NCI-H146 treated with DMSO at 0.1 percent for 48 hours (cell line): Measurements from ENCODE around the gene LDLRAD4.
"Not testable (repeated sequence)": the region's sequence is repeated elsewhere in the genome, so short reads cannot be mapped to it uniquely, and the experiment has no call there.

ENCODE experiments used
- DNase-seq: peaks from one replicate; lab custom pipeline; 2025; ENCODE audit not compliant: unreplicated experiment; lab: John Stamatoyannopoulos, UW

Gene LDLRAD4

DNA sequence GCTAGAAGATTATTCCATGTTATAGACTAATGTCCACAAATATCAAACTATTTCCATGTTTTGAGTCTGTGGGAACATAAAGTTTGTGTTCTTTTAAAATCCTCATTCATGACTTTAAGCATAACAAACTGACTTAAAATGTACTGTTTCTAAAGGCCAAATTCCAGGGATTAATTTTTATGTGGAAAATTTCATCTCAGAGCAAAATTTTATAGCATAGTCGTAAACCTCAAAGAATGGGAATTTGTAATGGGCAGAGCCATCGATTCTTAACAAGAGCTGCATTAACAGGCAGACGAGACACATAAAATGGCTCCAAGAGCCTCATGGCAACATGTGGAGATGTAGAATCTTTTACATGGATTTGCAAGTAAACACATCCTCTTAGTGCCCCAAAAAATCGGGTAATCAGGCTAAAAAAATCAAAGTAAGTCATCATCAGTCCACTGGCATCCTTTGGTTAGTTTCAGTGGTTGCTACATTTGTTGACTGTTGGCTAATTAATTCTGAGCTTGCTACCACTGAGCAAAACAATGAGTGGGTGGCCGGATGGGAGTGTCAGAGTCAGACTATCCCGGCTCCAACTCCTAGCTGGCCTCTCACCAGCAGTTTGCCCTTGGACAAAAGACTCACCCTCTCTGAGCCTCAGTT is 388.2 kb downstream of the LDLRAD4 start:
- DNase-seq, result no peak

DNA sequence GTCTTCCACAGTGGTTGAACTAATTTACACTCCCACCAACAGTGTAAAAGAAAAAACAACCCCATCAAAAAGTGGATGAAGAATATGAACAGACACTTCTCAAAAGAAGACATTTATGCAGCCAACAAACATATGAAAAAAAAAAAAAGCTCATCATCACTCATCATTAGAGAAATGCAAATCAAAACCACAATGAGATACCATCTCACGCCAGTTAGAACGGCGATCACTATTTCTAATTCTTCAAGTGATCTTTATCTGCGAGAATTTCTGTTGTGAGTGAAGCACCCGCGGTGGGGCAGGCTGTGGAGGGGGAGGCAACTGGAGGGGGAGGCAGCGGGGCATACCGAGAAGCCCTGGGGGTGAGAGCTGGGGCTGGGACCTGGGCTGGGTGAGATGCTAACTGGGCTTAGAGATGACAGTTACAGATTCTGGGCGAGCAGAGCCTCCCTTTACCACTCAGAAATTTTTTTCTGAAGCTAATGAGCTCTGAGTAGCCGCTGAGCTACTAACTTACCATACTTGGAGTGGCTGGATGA is 389.5 kb downstream of the LDLRAD4 start:
- not testable (repeated sequence) for DNase-seq

DNA sequence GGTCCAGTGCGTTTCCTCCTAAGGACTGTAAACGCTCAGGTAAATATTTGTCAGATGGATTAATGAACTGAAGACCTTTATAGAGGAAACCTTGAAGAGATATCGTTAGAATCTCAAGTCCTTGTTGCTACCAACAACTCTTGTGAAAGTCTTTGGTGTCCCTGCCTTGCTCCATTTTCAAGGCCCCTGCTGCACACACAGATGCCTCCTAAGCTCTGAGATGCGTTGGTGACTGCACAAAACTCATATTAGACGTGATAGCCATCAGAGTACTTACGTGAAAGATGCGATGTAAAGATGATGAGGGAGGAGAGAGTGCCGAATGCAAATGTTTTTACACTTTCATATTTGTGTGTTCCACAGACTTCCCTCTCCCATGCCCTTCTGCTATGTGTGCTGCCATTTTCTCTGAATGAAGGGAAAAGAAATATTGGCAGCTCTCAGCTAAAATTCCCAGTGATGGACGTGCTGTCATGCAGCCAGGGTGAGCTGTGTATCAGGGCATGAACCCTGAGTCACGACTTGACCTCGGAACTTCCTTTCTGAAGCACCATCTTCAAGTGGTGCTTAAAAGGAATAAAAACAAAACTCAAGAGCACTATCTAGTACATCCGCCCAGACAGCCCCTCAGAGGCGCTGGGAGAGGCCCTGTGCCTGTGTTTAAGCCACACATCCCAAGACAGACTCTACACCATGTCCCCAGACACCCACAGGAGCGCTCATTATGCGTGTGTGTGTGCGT is 390.4 kb downstream of the LDLRAD4 start:
- DNase-seq, result no peak

DNA sequence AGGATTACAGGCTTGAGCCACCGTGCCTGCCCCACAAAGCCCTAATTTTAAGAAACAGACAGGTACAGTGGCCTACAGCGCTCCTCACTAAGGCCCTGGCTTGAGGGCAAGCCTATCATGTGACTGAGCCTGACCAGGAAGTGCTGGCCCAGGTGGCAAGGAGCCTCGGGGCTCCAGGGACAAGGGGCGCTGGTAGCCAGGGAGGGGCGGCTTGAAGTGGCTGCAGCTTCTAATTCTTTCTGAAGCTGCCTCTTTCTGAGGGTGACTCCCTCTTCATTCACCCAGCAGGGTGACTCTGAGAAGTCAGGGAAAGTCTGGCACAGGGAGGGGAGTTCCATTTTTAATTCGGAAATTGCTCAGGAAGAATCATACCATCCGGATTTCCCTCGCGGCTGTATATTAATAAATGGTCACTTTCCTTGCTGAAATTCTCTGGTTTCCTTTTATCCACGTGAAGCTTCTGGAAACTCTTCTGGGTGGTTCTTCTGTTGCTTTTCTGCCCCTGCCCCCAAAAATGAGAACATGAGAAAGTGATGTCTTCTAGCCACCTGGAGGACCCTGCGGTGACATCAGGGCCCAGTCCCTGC is 392.1 kb downstream of the LDLRAD4 start:
- DNase-seq, result no peak

DNA sequence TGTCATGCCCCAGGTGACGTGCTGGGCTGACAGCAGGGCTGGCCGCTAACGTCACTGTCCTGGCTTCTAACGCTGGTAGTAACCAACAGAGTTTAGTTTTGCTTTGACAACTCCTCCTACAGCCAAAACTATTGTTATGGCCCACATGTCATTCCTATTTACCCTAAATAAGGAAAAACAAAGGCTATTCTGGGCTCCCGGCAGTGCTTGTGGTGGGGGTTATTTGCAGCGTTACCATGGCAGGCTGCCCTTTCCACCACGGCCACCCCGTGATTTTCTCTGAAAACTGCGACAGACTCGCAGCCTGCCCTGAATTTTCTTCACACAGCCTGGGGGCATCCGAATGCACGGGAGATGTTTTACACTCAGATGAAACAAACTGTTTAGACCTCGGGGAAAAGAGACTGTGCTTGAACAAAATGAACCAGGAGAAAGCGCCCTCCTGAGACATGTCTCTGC is 392.6 kb downstream of the LDLRAD4 start:
- no peak for DNase-seq

DNA sequence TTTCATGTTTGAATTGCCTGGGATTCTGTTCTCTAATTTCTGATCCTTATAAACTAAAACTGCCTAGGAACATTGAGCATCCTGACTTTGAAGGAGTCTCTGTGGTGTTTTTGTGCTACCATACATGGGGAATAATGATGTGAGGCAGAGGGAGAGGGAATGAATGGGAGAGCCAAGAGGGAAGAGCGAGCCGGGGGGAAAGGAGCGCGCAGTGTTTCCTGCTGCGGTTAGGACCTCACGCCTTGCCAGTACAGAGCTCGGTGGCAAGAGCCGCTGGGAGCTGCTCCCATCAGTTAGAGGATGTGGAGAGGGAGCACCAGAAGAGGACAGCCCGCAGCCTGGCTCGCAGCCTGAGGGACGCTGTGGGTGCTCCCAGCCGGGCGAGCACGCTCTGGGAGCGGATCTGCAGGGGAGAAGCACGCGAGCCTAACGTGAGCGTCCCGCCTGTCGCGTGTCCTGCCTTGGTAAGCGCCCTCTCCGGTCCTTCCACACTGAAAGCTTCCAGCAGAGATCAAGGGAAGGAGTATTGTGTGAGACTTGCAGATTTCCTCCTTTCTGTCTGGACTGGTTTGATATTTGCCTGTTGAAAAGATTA is 393.1 kb downstream of the LDLRAD4 start:
- no peak for DNase-seq

DNA sequence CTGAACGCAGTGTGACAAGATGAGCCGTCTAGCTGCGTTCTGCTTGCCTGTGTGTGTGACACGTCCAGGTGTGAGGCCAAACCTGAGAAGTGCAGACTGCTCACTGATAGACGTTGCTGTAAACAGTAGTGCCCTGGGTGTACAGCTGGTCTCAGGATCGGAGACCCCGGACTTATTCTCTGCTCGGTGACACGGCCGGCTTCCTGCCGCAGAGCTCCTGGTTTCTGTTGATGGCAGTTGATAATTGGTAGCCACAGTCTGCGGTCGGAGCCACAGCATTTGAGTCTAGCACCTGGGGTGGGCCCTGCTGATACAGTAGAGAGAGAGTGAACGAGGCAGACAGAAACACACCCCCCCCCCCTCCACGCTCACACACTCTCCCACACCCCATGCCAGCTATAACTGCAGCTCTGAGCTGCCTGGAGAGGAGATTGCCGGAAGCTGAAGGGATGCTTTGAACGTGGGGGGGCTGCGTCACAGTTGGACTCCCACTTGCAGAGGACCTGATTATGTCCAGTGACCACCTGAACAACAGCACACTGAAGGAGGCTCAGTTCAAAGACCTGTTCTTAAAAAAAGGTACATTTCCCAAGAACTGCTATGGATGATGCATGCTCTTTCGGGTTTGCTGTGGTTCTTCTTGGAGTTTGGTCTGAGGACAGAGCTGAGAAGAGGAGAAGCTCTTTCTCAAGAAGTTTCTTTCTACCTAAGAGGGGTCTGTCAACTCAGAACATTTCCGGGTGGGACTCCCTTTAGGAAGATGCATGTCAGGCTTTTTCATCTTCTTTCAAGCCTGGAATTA is 393.8 kb downstream of the LDLRAD4 start:
- no peak for DNase-seq

DNA sequence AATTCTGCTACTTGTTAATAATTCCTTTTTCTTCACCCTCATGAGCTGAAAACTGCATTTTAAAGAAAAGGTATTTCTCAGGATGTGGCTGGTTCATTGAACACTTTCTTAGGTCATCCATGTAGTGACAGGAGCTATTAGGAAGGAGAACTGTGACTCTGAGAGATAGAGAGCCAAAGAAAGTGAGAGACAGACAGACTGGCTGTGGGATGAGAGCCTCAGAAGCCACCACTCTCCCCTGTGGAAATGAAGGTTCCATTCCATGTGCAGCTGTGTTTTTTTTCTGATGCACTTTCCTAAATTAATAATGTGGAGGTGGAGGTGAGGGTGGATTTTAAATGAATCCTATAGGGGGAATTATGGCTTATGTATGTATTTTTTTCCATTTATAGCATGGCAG is 394.5 kb downstream of the LDLRAD4 start:
- DNase-seq, result no peak

DNA sequence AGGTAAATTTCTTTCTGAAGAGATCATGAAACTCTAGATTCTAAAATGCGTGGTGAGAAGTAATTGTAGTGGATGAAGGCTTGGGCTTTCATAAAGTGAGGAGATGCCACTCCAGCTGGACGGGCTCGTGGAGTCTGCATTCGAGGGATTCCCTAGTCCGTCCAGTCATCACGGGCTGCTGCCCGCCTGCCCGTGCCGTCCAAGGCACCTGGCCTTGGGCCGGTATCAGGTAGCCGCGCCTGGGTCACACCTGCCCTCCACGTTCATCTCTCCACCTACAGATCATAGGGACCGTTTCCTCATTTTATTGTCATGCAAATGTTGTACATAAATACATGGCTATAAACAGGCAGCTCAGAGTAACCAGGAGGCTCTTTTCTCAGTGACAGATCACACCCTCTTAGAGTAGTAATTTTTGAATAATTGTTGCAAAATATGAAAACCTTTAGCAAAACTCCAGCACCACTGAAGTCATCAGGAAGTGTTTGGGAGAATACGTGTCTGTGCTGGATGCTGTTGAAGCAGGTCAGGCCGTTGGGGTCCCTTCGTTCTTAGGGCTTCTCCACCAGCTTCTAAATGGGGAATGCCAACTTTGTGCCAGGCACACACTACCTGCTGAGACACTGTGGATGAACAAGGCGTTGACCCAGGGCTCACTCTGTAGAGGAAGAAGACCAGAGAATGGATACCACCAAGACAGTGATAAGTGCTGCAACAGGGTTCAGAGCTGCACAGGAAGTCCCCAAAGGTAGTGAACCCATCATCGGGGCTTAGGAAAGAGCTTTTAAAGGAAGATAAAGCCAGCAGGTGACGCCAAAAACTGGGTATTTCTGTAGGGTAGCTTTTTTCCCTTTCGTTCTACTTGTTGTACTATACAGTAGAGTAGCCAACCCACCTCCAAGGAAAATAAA is 395.3 kb downstream of the LDLRAD4 start:
- no peak for DNase-seq

DNA sequence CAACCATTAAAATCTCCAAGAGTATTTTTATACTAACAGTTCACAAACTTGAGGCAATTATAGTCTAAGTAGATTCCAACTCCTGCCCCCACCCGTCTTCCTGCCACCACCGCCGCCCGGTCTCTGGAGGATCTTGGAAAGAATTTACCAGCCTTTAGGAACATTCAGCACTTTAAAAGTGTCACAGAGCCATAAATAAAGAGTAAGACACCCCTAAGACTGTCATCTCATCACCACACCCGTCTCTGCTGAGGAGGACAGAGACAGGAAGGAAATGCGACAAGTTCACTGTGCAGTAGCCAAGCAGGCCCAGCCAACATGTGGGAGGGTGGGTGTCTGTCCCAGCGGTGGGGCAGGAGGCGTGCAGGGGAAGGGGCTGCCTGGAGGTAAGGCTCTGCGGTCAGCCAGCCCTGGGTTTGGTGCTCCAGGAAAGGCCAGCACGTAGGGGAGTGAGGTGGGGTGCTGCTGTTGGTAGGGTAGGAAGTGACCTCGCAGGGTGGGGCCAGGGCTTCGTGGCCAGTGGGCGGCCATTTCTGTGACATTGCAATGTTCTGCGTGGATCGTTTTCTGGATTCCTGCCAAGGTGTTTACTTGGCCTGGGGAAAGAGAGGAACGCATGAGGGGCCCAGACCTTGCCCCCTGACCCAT is 396.2 kb downstream of the LDLRAD4 start:
- DNase-seq, result no peak

DNA sequence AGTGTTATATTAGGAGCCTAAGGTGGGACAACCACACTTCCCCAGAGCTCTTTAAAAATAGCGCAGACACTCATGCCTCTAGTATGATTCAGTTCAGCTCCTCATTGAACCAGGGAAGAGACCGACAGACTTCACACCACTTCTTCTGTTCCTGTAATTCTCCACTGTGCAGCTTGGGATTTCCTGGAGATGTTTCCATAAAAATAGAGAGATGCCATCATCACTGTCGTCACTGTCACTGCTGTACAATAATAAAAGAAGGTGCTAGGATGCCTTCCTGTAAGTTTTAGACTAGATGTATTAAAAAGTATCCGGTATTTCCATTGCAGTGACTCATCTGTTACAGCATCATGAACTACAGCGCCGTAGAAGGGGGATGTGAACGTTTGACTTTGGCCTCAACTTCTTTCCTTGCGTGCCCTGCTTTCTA is 396.9 kb downstream of the LDLRAD4 start:
- DNase-seq, result no peak

DNA sequence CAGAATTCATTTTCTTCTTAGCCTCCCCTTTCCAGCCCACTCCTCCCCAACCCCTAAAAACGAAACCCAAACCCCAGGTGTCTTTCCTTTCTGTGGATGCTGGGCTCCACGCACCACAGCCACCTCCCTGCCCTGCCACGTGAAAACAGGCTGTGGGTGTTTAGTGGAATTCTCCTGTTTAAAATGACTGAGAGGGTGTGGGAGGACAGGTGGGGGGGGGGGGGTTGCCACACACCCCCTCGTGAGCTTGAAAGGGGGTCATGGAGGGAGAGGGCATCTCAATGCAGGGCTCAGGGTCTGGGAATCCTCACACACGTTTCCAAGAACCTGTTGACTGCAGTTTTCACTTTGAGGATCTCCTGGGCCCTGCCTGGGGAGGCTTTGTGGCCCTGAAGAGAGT is 397.5 kb downstream of the LDLRAD4 start:
- DNase-seq, result no peak

DNA sequence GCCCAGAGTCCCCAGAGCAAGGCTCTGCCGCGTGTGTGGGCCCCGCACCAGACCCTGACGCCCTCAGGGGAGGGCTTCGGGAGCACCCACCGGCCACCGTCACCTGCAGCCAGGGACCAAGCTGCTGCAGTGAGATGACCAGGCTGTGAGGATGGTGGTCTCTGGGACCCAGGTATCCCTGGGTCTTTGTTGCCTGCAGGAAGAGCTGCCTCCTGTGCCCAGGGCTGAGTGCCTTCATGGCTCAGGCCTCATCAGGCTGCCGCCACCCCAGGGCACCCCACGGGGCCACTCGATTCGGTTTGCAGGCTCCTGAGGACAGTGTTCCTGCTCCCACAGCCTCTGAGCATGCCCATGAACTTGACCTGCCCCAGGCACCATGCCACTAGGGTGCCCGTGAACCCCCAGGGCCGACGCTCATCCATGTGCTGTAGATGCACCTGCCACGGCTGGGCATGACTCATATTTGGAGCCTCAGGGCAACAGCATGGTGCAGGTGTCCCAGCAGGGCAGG is 398.0 kb downstream of the LDLRAD4 start:
- no peak for DNase-seq

DNA sequence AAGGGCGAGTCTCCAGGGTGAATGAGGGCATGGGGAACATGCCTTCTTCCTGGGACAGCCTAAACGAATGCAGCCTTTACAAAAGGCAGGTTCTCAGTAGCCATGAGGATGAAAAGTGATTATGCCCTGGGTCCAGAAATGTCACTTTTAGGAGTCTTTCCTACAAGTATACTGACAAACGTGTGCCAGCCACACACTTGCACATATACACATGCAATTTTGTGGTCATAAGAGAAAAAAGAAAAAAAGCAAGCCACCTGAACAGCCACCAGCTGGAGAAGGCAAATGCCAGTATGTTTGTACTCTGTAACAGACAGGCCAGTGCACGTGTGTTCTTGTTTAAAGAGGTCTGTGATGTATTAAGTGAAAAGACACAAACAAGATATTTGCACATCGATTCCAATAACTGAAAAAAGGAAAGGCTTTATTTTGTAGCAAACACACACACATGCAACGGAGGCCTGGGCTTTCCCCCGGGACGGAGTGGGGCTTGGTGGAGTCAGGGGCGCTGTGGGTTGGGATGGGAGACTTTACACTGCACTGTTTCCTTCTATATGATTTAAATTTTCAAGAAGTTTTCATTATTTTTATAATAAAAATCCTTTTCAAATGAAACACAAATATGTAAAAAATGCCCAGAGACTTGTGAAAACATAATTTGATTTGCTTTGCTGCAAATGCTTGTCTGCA is 399.4 kb downstream of the LDLRAD4 start:
- DNase-seq, result no peak

DNA sequence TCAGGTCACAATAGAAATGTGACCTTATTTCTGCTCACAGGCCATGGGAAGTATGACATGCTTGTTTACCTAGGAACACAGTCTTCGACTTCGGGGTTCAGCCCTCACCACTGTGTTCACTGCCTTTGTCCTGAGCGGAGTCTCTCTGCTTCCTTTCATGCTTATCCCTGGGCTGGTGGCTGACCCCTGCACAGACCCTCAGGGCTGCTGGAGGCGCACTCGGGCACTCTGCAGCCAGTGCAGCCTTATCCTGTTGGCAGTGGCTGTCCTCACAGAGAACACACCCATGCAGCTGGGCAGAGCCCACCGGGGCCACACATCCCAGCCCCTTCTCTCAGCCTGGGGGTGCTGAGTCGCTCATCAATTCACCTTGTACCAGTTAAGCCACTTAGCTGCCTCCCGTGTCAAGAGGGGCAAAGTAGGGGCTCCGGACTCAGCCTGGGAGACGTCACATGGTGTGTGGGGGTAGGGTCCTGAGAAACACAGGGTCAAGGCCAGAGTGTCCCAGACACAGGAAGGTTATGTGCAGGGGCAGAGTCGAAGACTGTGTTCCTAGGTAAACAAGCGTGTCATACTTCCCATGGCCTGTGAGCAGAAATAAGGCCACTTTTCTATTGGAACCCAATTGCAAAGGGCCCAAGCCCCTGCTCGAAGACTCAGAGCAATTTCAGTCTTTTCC is 400.3 kb downstream of the LDLRAD4 start:
- no peak for DNase-seq

DNA sequence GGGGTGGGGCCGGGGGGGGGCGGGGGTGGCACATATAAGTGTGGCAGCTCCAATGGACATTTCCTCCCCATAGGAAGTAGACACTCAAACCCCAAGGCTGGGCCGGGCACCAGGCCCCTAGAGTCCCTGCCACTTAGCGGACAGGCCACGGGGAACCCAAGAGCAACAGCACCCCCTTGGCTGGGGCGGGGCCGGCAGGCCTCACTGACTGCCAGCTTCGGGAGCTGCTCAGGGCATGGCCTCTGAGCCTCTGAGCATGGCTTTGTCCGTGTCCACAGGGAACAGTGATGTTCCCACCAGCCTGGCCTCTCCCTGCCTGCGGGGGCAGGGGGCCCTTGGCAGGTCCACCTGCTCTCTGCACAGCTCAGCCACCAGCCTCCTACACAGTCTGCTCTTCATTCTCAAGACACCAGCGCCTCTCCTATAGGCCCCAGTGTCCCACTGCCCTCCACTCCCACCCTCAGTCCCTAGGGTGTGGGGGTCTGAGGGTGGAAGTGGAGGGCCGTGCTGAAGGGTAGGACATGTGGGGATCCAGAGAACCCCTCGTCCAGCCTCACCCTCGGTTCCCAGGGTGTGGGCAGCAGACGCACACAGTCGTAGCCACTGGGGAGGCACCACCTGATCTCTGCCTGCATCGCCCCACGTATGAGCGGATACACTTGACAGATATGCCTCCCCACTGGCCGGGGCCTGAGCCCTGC is 401.1 kb downstream of the LDLRAD4 start:
- no peak for DNase-seq

DNA sequence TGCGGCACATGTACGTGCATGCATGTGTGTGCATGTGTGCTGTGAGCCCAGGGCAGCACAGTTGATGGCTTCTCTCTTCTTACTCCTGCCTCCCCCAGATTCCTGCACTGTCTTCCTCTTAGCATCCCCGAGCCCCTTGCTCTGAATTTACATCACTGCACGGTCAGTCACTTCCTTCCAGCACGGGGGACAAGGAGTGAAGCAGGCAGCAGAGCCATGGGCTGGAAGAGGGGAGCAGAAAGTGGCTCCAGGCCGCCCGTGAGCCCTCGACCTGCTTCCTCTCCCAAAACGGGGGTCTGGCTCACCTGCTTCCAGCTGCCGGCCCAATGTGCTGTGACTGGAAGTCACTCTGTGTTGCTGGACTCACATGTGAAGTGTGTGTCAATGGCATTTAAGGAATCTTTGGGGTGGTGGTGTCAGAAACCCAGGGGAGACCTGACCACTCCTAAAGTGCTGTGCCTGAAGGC is 401.7 kb downstream of the LDLRAD4 start:
- no peak for DNase-seq
